GM12865 (cell line): ENCODE measurements around the gene MIR17HG.

Source experiments
- DNase-seq: peaks from one replicate; pipeline ENCODE4 v3.0.0; 2010; ENCODE audit warnings: low read depth
- H3K4me3 ChIP-seq: 2 replicates; pipeline ENCODE4 v1.5.1; 2011; ENCODE audit warnings: mild to moderate bottlenecking, low read depth, low read length, control low read depth
- TF ChIP-seq, protein P1 (sequence below): IDR thresholded peaks from 2 replicates; pipeline ENCODE4 v1.5.1; 2011; ENCODE audit warnings: low read length, control low read depth, low read depth, inconsistent platforms; ENCODE audit not compliant: insufficient read depth; ENCODE audit errors: missing control alignments

MIR17HG gene

GRCh38 chr13:91346062-91346461, 1.4 kb upstream of the MIR17HG start:
- TF ChIP-seq, protein P1, sequence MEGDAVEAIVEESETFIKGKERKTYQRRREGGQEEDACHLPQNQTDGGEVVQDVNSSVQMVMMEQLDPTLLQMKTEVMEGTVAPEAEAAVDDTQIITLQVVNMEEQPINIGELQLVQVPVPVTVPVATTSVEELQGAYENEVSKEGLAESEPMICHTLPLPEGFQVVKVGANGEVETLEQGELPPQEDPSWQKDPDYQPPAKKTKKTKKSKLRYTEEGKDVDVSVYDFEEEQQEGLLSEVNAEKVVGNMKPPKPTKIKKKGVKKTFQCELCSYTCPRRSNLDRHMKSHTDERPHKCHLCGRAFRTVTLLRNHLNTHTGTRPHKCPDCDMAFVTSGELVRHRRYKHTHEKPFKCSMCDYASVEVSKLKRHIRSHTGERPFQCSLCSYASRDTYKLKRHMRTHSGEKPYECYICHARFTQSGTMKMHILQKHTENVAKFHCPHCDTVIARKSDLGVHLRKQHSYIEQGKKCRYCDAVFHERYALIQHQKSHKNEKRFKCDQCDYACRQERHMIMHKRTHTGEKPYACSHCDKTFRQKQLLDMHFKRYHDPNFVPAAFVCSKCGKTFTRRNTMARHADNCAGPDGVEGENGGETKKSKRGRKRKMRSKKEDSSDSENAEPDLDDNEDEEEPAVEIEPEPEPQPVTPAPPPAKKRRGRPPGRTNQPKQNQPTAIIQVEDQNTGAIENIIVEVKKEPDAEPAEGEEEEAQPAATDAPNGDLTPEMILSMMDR, result no peak
- no peak for DNase-seq
- peak overlapping the region; percentile 97; the same call in 1 of the 2 replicates for H3K4me3 ChIP-seq

GRCh38 chr13:91346850-91347201, 661 bp upstream of the MIR17HG start:
- peak; percentile 76 for DNase-seq
- peak overlapping the region; percentile 97 for H3K4me3 ChIP-seq
- TF ChIP-seq, protein P1, result no peak

DNA sequence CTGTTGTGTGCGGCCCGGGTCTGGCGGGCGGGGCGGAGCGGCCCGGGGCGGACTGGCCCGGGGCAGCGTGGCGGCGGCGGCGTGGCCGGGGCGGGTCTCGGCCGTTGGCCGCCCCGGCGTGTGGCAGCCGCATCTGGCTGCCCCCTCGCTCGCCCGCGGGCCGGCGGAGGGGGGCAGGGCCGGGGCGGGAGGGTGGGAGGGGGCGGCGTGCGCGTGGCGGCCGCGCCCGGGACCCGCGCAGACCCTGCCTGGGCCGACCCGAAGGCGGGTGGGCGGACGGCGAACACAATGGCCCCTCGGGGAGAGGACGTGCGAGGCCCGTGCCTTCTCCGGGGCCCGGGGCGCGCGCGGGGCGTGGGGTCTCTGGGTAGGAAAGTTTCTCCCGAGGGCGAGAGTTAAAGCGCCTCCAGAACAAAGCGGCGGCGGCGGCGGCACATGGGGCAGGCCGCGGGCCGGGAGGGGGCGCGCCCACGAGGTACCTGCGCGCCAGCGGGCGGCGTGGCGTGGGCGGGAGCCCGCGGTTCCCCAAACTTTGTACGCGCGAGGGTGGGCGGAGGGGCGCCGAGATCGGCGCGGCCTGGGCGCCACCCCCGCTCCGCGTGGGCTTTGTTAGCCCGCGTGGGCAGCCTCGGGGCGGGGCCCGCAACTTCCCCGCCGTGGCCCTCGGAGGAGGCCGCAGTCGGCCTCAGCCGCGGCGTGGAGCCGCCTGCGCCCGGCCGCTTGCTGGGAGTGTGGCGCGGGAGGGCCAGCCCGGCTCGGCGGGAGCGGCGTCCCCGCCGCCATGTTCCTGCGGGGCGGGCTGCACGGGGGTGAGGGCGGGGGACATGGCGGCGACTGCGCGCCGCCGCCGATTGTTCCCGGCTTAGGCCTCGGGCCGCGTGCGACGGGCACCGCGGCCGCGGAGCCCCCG, 764 bp downstream of the MIR17HG start:
- peak overlapping the region; percentile 77 for H3K4me3 ChIP-seq
- DNase-seq, result peak; percentile 66
- TF ChIP-seq, protein P1, result peak; percentile 16

DNA sequence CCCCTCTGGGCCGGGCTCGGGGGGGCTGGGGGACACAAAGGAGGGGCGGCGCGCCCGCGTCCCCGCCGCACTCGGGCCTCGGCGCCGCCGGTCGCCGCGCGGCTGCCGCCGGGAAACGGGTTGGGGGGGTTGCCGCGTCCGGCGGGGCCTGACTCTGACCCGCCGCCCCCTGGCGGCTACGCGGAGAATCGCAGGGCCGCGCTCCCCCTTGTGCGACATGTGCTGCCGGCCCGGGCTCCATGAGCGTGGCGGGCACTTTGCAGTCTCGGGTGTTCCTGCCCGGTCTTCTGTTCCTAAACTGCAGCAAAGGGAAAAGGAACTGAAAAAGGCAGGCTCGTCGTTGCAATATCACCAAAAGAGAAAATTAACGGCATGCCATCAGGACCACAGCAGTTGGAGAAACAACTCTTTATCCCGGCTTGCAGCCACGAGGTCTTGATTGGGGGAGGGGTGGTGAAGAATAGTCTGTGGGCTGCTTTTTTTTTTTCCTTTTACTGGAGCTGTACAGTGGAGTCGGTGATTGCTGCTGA, 1.5 kb downstream of the MIR17HG start:
- TF ChIP-seq, protein P1, result peak; percentile 94

DNA sequence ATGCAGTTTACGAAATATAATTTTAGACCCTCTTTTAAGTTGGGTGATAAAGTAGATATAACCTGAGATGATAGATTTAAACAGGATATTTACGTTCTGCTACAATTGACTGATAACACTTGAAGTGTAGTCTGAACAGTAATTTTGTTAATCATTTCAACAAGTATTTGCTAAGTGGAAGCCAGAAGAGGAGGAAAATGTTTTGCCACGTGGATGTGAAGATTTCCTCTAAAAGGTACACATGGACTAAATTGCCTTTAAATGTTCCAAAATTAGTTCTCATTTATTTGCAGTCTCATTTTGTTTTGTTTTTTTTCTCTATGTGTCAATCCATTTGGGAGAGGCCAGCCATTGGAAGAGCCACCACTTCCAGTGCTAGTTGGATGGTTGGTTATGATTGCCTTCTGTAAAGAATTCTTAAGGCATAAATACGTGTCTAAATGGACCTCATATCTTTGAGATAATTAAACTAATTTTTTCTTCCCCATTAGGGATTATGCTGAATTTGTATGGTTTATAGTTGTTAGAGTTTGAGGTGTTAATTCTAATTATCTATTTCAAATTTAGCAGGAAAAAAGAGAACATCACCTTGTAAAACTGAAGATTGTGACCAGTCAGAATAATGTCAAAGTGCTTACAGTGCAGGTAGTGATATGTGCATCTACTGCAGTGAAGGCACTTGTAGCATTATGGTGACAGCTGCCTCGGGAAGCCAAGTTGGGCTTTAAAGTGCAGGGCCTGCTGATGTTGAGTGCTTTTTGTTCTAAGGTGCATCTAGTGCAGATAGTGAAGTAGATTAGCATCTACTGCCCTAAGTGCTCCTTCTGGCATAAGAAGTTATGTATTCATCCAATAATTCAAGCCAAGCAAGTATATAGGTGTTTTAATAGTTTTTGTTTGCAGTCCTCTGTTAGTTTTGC, 2.8 kb downstream of the MIR17HG start:
- DNase-seq, result peak; percentile 31
- TF ChIP-seq, protein P1, result no peak
- H3K4me3 ChIP-seq, result peak overlapping the region; percentile 66

More for the DNA sequence above, 1.5 kb downstream of the MIR17HG start:
- peak; percentile 95 for DNase-seq
- H3K4me3 ChIP-seq, result peak overlapping the region; percentile 66

DNA sequence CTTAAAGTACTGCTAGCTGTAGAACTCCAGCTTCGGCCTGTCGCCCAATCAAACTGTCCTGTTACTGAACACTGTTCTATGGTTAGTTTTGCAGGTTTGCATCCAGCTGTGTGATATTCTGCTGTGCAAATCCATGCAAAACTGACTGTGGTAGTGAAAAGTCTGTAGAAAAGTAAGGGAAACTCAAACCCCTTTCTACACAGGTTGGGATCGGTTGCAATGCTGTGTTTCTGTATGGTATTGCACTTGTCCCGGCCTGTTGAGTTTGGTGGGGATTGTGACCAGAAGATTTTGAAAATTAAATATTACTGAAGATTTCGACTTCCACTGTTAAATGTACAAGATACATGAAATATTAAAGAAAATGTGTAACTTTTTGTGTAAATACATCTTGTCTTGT, 3.6 kb downstream of the MIR17HG start:
- no peak for DNase-seq
- TF ChIP-seq, protein P1, result no peak
- H3K4me3 ChIP-seq, result peak overlapping the region; percentile 66
